NCI-H2107 treated with DMSO at 0.1 percent for 48 hours (cell line): ENCODE results near the gene NKAIN2.
A peak's percentile ranks its signal among the peaks of the same experiment; 100 is the strongest.
"Not testable (repeated sequence)": the region's sequence is repeated elsewhere in the genome, so short reads cannot be mapped to it uniquely, and the experiment has no call there.

Experiments used
- DNase-seq: peaks from one replicate; lab custom pipeline; 2025; ENCODE audit not compliant: unreplicated experiment; lab: John Stamatoyannopoulos, UW

The NKAIN2 gene

GRCh38 chr6:124737804-124738203, 934.1 kb downstream of the NKAIN2 start:
- not testable (repeated sequence) for DNase-seq

DNA sequence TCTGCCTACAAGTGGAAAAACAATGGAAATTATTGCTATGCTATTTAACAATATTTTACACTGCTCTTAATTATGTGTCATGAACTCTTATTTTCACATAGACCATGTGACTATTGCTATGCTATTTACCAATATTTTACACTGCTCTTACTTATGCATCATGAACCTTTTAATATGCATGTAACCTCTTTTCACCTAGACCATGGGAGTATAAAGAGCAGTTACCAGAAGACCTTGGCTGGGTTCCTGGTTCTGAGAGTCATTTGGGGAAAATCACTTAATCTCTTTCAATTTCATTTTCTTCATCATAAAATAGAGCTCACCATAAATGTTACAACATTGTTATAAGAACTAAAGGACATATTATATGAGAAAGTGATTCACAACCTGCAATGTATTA, 934.8 kb downstream of the NKAIN2 start:
- DNase-seq, result no peak

- no peak for DNase-seq
Measured at GRCh38 chr6:124741341-124741740, 937.7 kb downstream of the NKAIN2 start.

DNA sequence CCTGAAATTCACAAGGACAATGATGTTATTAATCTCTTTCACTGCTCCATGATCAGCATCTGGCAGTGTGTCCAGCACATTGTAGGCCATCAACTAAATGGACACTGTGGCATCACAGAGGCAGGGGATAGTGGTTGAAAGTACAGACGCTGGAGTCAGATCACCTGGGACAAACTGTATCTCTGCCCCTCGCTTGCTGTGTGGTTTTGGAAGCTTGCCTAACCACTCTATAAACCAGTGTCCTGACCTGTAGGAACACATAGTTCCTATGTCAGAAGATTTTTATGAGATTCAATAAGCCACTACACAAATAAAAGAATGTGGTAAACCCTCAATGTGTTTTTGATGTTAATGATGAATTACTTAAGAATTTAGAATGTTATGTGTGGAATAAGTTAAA, 939.3 kb downstream of the NKAIN2 start:
- DNase-seq, result no peak

DNA sequence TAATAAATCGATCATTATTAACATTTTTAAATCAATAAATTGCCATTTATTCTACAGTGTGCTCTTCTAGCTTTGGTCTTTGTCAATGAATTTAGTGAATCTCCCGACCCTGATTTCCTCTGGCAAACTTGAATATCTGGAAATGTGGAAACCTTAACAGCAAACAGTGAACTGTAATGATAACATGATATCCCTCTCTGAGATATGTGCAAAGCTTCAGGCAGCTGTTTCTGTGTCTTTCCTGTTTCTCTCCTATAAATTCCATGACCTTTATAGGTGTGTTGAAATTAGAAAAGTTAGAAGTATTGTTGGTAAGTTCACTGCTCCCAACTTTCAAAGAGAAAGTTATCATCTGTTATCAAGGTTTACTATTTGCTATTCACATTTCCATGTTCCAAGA, 939.8 kb downstream of the NKAIN2 start:
- DNase-seq, result no peak

GRCh38 chr6:124747349-124747748, 943.7 kb downstream of the NKAIN2 start:
- DNase-seq, result no peak

DNA sequence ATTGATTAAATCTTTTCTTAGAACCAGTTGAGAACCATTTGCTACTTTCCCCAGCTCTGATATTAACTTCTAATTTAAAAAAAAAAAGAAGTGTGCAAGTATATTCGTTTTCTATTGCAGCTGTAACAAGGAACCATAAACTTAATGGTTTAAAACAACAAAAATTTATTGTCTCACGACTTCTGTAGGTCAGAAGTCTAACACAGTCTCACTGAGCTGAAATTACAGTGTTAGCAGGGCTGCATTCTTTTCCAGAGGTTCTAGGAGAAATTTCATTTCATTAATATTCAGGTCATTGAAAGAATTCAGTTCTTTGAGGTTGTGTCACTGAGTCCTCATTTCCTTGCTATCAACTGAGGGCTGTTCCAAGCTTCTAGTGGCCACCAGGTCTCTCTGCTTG, 945.1 kb downstream of the NKAIN2 start:
- DNase-seq, result no peak

GRCh38 chr6:124753001-124753400, 949.3 kb downstream of the NKAIN2 start:
- no peak for DNase-seq

DNA sequence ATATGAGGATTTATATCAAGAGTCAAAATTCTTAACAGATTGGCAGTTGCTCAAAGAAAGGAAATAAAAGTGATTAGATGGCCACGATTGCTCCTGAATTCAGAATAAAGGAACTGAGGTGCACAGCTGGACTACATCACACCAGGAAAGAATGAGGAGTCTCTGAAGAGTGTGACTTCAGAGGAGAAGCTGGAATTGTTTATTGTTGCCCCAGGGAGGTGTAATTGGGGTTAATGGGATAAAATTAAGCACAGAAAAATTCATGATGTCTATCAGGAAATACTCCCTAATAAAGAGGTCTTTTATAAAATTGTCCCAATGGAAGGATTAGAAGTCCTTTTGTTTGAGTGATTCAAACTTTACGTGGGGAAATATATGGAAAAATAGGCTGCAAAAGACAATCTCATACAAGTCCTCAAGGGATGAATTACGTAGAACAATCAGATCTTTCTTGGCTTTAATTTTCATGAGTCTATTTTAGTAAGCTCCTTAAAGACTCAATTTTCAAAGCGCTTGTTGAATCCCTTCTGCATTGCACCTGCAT, 950.0 kb downstream of the NKAIN2 start:
- DNase-seq, result no peak

DNA sequence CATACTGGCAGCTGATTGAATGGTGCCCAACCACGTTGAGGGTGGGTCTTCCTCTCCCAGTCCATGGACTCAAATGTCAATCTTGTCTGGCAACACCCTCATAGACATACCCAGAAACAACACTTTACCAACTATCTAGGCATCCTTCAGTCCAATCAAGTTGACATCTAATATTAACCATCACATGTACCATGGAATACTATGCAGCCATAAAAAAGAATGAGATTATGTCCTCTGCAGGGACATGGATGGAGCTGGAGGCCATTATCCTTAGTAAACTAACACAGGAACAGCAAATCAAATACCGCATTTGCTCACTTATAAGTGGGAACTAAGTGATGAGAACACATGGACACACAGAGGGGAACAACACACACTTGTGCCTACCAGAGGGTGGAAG, 951.7 kb downstream of the NKAIN2 start:
- no peak for DNase-seq

GRCh38 chr6:124757560-124757959, 953.9 kb downstream of the NKAIN2 start:
- DNase-seq, result no peak

DNA sequence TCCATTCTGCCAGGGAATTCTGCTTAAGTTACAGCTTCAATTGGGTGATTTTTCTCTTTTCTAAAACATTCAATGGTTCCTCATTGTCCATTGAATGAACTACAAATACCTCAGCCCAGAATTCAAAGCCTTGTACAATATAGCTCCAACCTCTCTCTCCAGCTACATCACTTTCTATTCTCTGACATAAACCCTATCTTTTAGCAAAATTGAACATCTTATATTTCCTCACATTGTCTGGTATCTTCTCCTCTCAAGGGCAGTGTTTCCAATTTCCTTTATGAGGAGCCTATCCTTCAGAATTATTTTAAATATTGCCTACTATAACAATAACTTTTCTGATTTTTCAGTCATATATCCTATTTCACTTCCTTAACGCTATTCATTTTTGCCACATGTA, 955.0 kb downstream of the NKAIN2 start:
- DNase-seq, result no peak

- DNase-seq, result no peak
Measured at GRCh38 chr6:124765280-124765679, 961.6 kb downstream of the NKAIN2 start.

DNA sequence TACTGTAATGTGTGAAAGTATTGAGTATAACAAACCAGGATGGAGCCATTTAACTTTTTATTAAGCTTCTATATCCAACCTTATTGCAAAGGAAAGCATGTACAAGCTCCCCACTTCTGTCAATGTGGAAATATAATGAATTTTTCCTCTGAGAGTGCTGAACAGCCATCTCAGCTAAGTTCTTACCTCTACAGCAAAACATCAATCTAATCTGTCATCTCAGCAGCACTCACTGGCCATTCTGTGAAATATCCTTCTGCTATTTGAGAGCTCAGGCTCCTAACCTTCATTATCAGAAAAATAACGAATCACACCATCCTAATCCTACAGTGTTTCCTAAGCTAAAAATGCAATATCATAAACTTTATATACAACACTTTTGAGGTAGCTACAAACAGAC, 964.6 kb downstream of the NKAIN2 start:
- no peak for DNase-seq

DNA sequence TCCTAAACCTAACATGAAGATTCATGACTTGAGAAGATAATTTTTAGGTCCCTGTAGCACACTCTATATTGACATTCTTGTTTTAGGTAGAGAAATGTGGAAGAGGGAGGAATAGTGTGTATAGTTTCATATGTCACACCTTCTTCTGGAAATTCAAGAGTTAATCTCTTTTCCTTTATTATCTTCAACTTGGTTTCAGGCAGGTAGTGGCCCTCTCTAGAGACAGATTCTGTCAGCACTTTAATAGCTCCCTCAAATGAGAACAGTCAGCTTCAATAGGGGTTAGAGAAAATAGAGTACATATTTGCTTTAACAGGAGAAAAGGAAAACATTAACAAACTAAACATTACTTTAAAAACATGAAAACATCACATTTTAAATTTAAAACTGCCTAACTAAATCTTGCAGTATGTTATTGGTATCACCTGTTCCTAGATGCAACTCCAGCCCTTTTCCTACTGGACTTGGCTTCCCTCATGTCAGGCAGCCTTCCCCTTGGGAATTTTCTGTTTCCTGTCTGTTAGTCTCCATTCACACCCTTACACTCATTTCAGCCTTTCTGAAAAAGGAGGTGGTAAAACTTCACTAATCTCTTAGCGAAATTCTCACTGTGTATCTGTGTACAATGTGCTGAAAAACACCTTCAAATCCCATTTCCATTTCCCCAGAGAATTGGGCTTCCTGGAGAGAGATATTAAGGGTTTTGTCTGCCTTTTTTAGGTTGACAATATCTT, 966.3 kb downstream of the NKAIN2 start:
- DNase-seq, result peak; percentile 35

GRCh38 chr6:124770784-124771183, 967.1 kb downstream of the NKAIN2 start:
- no peak for DNase-seq

DNA sequence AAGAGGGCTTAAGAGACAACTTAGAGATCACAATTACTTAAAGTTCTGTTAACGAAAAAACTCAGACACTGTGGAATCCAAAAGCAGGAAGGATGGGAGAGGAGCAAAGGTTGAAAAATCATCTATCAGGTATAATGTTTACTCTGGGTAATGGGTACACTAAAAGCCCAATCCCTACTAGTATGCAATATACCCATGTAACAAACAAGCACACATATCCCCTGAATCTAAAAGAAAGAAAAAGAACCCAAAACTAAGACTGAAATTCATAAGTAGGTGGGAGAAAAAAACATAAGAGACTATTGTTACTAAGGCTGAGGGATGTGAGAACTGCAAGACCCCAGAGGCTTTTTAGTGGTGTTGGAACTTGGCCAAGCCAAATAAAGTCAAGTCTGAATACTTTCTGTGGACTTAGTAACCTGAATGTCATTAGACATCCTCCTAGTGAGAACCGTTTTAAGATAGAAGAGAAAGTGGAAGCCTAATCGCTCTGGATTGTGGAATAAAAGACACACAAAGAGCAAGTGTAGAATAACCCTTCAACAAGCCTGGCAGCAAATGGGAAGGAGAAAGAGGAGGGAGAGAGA, 969.2 kb downstream of the NKAIN2 start:
- DNase-seq, result no peak

DNA sequence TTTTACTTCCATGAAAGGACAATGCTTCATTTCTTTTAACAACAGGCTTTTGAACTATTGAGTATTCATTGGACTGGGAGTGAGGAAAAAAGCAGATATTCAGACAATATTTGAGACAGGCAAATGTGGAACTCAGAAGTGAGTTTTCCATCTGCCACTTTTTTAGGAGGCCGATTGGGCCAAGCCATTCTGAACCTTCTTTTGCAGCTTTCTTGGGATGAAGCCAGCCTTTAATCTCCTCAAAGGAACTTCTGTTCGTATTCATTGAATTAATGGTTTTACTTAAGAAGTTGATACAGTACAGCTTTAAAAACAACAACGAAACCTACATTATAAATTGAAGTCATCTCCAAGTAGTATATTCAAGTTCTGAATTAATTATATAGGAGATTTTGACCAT, 971.5 kb downstream of the NKAIN2 start:
- DNase-seq, result no peak

- no peak for DNase-seq
Measured at GRCh38 chr6:124777863-124778262, 974.2 kb downstream of the NKAIN2 start.

DNA sequence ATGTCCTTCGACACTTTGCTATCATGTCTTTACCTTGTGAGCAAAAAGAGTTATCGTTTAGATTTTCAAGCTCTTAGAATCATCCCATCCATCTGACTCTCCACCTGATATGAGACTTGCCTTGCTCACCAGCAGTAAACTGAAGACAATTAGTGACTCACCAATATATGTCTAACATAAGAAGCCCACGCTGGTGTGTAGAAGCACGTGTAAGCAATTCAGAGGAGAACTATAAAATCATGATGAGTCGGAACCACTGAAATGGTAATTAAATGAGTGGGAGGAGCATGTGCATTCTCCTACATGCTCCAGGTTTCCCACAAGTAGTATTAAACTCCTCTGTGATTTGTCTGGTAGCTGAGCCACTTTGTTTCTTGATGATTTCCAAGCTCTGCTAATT, 977.0 kb downstream of the NKAIN2 start:
- no peak for DNase-seq

- DNase-seq, result no peak
Measured at GRCh38 chr6:124783344-124783743, 979.7 kb downstream of the NKAIN2 start.

DNA sequence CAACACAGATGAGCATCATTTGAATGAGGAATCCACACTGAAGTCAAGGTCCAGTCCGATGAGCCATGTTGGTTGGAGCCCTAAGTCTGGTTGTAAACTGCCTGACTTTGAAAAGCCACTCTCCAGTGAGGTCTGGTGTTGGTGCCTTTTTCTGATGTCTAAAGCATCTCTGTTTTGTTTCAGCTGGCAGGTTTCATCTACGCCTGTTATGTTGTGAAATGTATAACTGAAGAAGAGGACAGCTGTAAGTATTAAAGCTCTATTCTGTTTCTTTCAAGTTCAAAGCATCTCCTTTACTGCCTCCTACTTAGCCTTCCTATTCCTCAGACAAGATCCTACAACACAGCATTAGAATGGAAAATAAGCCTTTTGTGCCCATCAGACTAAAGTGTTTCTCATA, 987.5 kb downstream of the NKAIN2 start:
- DNase-seq, result no peak

- no peak for DNase-seq
Measured at GRCh38 chr6:124792386-124792785, 988.7 kb downstream of the NKAIN2 start.
